Transverse colon (tissue), 4 donors: ENCODE results near the gene TMEM214.

Experiments
- EP300 ChIP-seq: sonication (generic); formaldehyde crosslinking; IDR thresholded peaks from one replicate; pipeline ENCODE4 v1.6.1; 2017; ENCODE audit warnings: antibody characterized with exemption, low read depth
- POLR2A ChIP-seq: fragments of 450-650 bp; IDR thresholded peaks from one replicate; pipeline ENCODE4 v1.6.1; 2016; ENCODE audit warnings: antibody characterized with exemption, mild to moderate bottlenecking, moderate library complexity
- POLR2AphosphoS5 ChIP-seq, 3 donors: sonication (generic); formaldehyde crosslinking; IDR thresholded peaks; one replicate each; pipeline ENCODE4 v1.6.1; 2016; ENCODE audit warnings: antibody characterized with exemption in 3 of 3
- TF ChIP-seq, protein P1 (sequence below), 5 experiments: fragments of 200-600 bp in 3 of 5; fragments of 450-650 bp in 2 of 5; sonication (generic) in 3 of 5; IDR thresholded peaks; 1 replicate in 2 of 5; 2 replicates in 3 of 5; pipeline ENCODE4 v1.5.1; 2016 to 2017; ENCODE audit warnings: antibody characterized with exemption in 5 of 5, inconsistent platforms in 3 of 5, mild to moderate bottlenecking in 2 of 5, moderate library complexity in 1 of 5

DNA sequence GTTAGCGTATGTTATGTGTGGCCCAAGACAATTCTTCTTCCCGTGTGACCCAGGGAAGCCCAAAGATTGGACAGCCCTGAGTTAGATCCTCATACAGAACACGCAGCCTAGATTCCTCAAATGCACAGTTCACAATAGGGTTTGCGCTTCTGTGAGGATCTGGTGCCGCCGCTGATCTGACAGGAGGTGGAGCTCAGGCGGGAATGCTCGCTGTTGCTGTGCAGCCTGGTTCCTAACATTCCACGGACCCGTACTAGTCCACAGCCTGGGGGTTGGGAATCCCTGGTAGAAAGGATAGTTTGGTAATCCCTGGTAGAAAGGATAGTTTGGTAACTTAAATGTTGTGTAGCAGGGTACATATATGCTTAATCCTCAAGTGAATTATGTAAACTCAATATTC, 35.4 kb upstream of the TMEM214 start:
- TF ChIP-seq, protein P1, sequence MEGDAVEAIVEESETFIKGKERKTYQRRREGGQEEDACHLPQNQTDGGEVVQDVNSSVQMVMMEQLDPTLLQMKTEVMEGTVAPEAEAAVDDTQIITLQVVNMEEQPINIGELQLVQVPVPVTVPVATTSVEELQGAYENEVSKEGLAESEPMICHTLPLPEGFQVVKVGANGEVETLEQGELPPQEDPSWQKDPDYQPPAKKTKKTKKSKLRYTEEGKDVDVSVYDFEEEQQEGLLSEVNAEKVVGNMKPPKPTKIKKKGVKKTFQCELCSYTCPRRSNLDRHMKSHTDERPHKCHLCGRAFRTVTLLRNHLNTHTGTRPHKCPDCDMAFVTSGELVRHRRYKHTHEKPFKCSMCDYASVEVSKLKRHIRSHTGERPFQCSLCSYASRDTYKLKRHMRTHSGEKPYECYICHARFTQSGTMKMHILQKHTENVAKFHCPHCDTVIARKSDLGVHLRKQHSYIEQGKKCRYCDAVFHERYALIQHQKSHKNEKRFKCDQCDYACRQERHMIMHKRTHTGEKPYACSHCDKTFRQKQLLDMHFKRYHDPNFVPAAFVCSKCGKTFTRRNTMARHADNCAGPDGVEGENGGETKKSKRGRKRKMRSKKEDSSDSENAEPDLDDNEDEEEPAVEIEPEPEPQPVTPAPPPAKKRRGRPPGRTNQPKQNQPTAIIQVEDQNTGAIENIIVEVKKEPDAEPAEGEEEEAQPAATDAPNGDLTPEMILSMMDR (IDR thresholded peaks at IDR 0.05) = no peak
- TF ChIP-seq POLR2AphosphoS5 (IDR thresholded peaks at IDR 0.05) (no peak), EP300 (no peak), POLR2A (no peak)
